Natural killer cell (primary cell): ENCODE results near the gene ACSM2B. TPM values are rescaled to one million over a fixed set of nuclear protein-coding genes. Genes with fewer than 3 reads are reported as not detected.
"Not testable (repeated sequence)": the region's sequence is repeated elsewhere in the genome, so short reads cannot be mapped to it uniquely, and the experiment has no call there.

Experiments
- ATAC-seq, 3 donors: fragments of 150-1000 bp in 2 of 3; fragments of 200-7000 bp in 1 of 3; cut with Tn5 transposase; 1 replicate in 1 of 3; 2 replicates in 2 of 3; pipeline ENCODE4 v1.10.0; 2021; ENCODE audit warnings: mild to moderate bottlenecking in 2 of 3, moderate library complexity in 2 of 3
- DNase-seq, 2 donors: peaks; one replicate each; pipeline versions ENCODE4 v3.0.0 to v3.0.0-alpha.2; 2013 to 2021; ENCODE audit warnings: mixed read lengths in 1 of 2
- H3K27ac ChIP-seq: one replicate; pipeline ENCODE4 v1.5.1; 2013; ENCODE audit warnings: mild to moderate bottlenecking, low read length
- H3K27me3 ChIP-seq: one replicate; pipeline ENCODE4 v1.6.1; 2013; ENCODE audit warnings: low read length; ENCODE audit not compliant: control insufficient read depth, insufficient read depth
- H3K36me3 ChIP-seq: one replicate; pipeline ENCODE4 v1.6.1; 2013; ENCODE audit warnings: low read length; ENCODE audit not compliant: control insufficient read depth, insufficient read depth
- H3K4me1 ChIP-seq: one replicate; pipeline ENCODE4 v1.6.1; 2013; ENCODE audit warnings: low read length; ENCODE audit not compliant: control insufficient read depth, insufficient read depth
- H3K4me3 ChIP-seq: one replicate; pipeline ENCODE4 v1.5.1; 2013; ENCODE audit warnings: low read length
- H3K9me3 ChIP-seq: one replicate; pipeline ENCODE4 v1.6.1; 2013; ENCODE audit warnings: low read length; ENCODE audit not compliant: control insufficient read depth, insufficient read depth
- H3K27ac Mint-ChIP-seq, 2 donors: one replicate each; pipeline ENCODE4 v1.8.0; 2022; ENCODE audit warnings: mild to moderate bottlenecking in 2 of 2, mixed read lengths in 2 of 2, moderate library complexity in 1 of 2
- H3K27me3 Mint-ChIP-seq, 2 donors: one replicate each; pipeline ENCODE4 v1.8.0; 2022; ENCODE audit warnings: low read depth in 2 of 2, mixed read lengths in 2 of 2
- H3K36me3 Mint-ChIP-seq: one replicate; pipeline ENCODE4 v1.8.0; 2022; ENCODE audit warnings: mixed read lengths
- H3K4me1 Mint-ChIP-seq, 2 donors: one replicate each; pipeline ENCODE4 v1.8.0; 2022; ENCODE audit warnings: mixed read lengths in 2 of 2
- H3K4me3 Mint-ChIP-seq: one replicate; pipeline ENCODE4 v1.8.0; 2022; ENCODE audit warnings: mild to moderate bottlenecking, moderate library complexity, mixed read lengths
- H3K9me3 Mint-ChIP-seq, 2 donors: one replicate each; pipeline ENCODE4 v1.8.0; 2022; ENCODE audit warnings: mixed read lengths in 2 of 2
- WGBS: methylation state at CpG from one replicate; pipeline ENCODE4 v1.1.7; 2013; ENCODE audit warnings: missing lambda C conversion rate; ENCODE audit not compliant: insufficient coverage; 5-methylcytosine and 5-hydroxymethylcytosine counted together
- intact Hi-C: fragments of 100-400 bp; cut with micrococcal nuclease; formaldehyde crosslinking; loops from one replicate; pipeline ENCODE4 v1.14.2; 2022
- total RNA-seq, 4 donors: library from RNA; stranded (reverse); fragments of 120-200 nt in 1 of 4; gene quantifications; one replicate each; pipeline versions ENCODE4 v1.2.3 to v1.2.4, GENCODE V29; 2013 to 2022

The ACSM2B gene
- total RNA-seq, 3 donors from 2014 or later (not counting 1 experiment from before 2014, with no cell fraction given) = not detected

- intact Hi-C loops, H3K36me3 ChIP-seq, H3K4me1 ChIP-seq, H3K4me3 Mint-ChIP-seq, ATAC-seq, H3K4me1 Mint-ChIP-seq, H3K27me3 Mint-ChIP-seq, H3K9me3 ChIP-seq, H3K27ac Mint-ChIP-seq, H3K9me3 Mint-ChIP-seq, H3K36me3 Mint-ChIP-seq, H3K27me3 ChIP-seq, H3K27ac ChIP-seq, H3K4me3 ChIP-seq, DNase-seq: not testable (repeated sequence)
- 87% methylated on average over 1 of the region's 1 CpG for WGBS
These were observed 16.6 kb upstream of the ACSM2B start for GRCh38 chr16:20592780-20593179.

GRCh38 chr16:20589486-20589885 lies 13.3 kb upstream of the ACSM2B start:
- H3K27ac ChIP-seq, H3K9me3 ChIP-seq, ATAC-seq, H3K4me1 Mint-ChIP-seq, DNase-seq, H3K27me3 ChIP-seq, H3K36me3 ChIP-seq, intact Hi-C loops, H3K4me3 ChIP-seq, H3K36me3 Mint-ChIP-seq, H3K27ac Mint-ChIP-seq, H3K27me3 Mint-ChIP-seq, H3K4me1 ChIP-seq, H3K9me3 Mint-ChIP-seq, H3K4me3 Mint-ChIP-seq: not testable (repeated sequence)
- WGBS = 91% methylated on average over 6 of the region's 6 CpGs

- H3K36me3 ChIP-seq, H3K36me3 Mint-ChIP-seq, ATAC-seq, intact Hi-C loops, H3K27me3 Mint-ChIP-seq, H3K4me1 ChIP-seq, H3K9me3 Mint-ChIP-seq, H3K4me3 ChIP-seq, DNase-seq, H3K27me3 ChIP-seq, H3K27ac ChIP-seq, H3K27ac Mint-ChIP-seq, H3K4me1 Mint-ChIP-seq, H3K4me3 Mint-ChIP-seq, H3K9me3 ChIP-seq: not testable (repeated sequence)
- 44% methylated on average over 1 of the region's 2 CpGs for WGBS
These were observed 11.5 kb upstream of the ACSM2B start for GRCh38 chr16:20587645-20588074.

GRCh38 chr16:20586716-20587115 lies 10.5 kb upstream of the ACSM2B start:
- H3K27me3 ChIP-seq, H3K4me3 Mint-ChIP-seq, intact Hi-C loops, H3K9me3 ChIP-seq, H3K27me3 Mint-ChIP-seq, H3K4me1 ChIP-seq, H3K4me1 Mint-ChIP-seq, H3K27ac Mint-ChIP-seq, H3K36me3 ChIP-seq, DNase-seq, H3K27ac ChIP-seq, H3K4me3 ChIP-seq, H3K36me3 Mint-ChIP-seq, H3K9me3 Mint-ChIP-seq, ATAC-seq: not testable (repeated sequence)
- 92% methylated on average over 1 of the region's 1 CpG for WGBS

- H3K4me1 ChIP-seq, H3K27ac ChIP-seq, ATAC-seq, H3K4me1 Mint-ChIP-seq, H3K9me3 ChIP-seq, H3K9me3 Mint-ChIP-seq, H3K36me3 Mint-ChIP-seq, intact Hi-C loops, DNase-seq, H3K4me3 Mint-ChIP-seq, H3K27ac Mint-ChIP-seq, H3K4me3 ChIP-seq, H3K27me3 Mint-ChIP-seq, H3K27me3 ChIP-seq, H3K36me3 ChIP-seq: not testable (repeated sequence)
- WGBS = 82% methylated on average over 5 of the region's 6 CpGs
These were observed 9.9 kb upstream of the ACSM2B start for GRCh38 chr16:20586112-20586511.

- H3K4me3 ChIP-seq, H3K9me3 Mint-ChIP-seq, H3K36me3 ChIP-seq, H3K4me1 Mint-ChIP-seq, H3K4me3 Mint-ChIP-seq, DNase-seq, H3K27me3 ChIP-seq, H3K27me3 Mint-ChIP-seq, H3K9me3 ChIP-seq, H3K4me1 ChIP-seq, H3K27ac ChIP-seq, H3K27ac Mint-ChIP-seq, H3K36me3 Mint-ChIP-seq, intact Hi-C loops: not testable (repeated sequence)
- no CpG with 5 or more reads among the region's 3 CpGs for WGBS
- peak in 1 of 3 donors; percentile 25 for ATAC-seq
These were observed 4.5 kb upstream of the ACSM2B start for GRCh38 chr16:20580487-20581259.

GRCh38 chr16:20578091-20578490 lies 1.9 kb upstream of the ACSM2B start:
- ATAC-seq, H3K4me1 ChIP-seq, H3K4me3 ChIP-seq, H3K27me3 ChIP-seq, intact Hi-C loops, H3K9me3 ChIP-seq, H3K36me3 ChIP-seq, H3K4me1 Mint-ChIP-seq, H3K27ac ChIP-seq, H3K36me3 Mint-ChIP-seq, H3K27ac Mint-ChIP-seq, H3K27me3 Mint-ChIP-seq, DNase-seq, H3K4me3 Mint-ChIP-seq, H3K9me3 Mint-ChIP-seq: not testable (repeated sequence)
- no CpG with 5 or more reads among the region's 3 CpGs for WGBS

- H3K36me3 ChIP-seq, H3K27me3 Mint-ChIP-seq, intact Hi-C loops, H3K4me3 ChIP-seq, H3K9me3 Mint-ChIP-seq, H3K27me3 ChIP-seq, H3K27ac Mint-ChIP-seq, ATAC-seq, DNase-seq, H3K36me3 Mint-ChIP-seq, H3K27ac ChIP-seq, H3K4me1 Mint-ChIP-seq, H3K9me3 ChIP-seq, H3K4me3 Mint-ChIP-seq, H3K4me1 ChIP-seq: not testable (repeated sequence)
- 82% methylated on average over 2 of the region's 2 CpGs for WGBS
These were observed 7.0 kb downstream of the ACSM2B start for GRCh38 chr16:20569117-20569651.
